IPS-15b (cell line): Measurements from ENCODE around the gene PTPN2.

Experiments
- H3K27me3 ChIP-seq: one replicate; pipeline ENCODE4 v1.6.1; 2013; ENCODE audit warnings: low read length; ENCODE audit not compliant: control insufficient read depth, insufficient read depth
- H3K36me3 ChIP-seq: one replicate; pipeline ENCODE4 v1.6.1; 2013; ENCODE audit warnings: low read length; ENCODE audit not compliant: control insufficient read depth, insufficient read depth
- H3K4me1 ChIP-seq: one replicate; pipeline ENCODE4 v1.6.1; 2013; ENCODE audit warnings: mild to moderate bottlenecking, low read length; ENCODE audit not compliant: control insufficient read depth, insufficient read depth
- H3K4me3 ChIP-seq: one replicate; pipeline ENCODE4 v1.5.1; 2013; ENCODE audit warnings: low read depth, low read length
- H3K9ac ChIP-seq: one replicate; pipeline ENCODE4 v1.6.1; 2013; ENCODE audit warnings: low read depth, mild to moderate bottlenecking, low read length
- H3K9me3 ChIP-seq: one replicate; pipeline ENCODE4 v1.6.1; 2013; ENCODE audit warnings: mild to moderate bottlenecking, low read length; ENCODE audit not compliant: control insufficient read depth, insufficient read depth

The PTPN2 gene

DNA sequence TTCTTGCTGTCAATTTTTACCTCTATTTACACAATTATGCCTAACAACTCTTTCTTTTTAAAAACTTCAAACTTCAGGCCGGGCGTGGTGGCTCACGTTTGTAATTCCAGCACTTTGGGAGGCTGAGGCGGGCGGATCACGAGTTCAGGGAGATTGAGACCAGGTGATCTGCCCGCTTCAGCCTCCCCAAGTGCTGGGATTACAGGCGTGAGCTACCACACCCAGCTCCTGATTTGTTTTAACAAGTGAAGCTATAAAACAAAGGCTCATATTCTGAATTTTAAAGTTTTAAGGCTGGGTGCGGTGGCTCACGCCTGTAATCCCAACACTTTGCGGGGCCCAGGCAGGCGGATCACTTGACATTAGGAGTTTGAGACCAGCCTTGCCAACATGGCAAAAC is 15.5 kb downstream of the PTPN2 start:
- no peak overlapping the region for H3K4me3 ChIP-seq
- H3K9ac ChIP-seq, result no peak overlapping the region
- no peaks in the 10 kb centered on the region for H3K36me3 ChIP-seq
- no peaks in the 10 kb centered on the region for H3K27me3 ChIP-seq
- H3K9me3 ChIP-seq, result no peaks in the 10 kb centered on the region
- no peaks in the 10 kb centered on the region for H3K4me1 ChIP-seq

DNA sequence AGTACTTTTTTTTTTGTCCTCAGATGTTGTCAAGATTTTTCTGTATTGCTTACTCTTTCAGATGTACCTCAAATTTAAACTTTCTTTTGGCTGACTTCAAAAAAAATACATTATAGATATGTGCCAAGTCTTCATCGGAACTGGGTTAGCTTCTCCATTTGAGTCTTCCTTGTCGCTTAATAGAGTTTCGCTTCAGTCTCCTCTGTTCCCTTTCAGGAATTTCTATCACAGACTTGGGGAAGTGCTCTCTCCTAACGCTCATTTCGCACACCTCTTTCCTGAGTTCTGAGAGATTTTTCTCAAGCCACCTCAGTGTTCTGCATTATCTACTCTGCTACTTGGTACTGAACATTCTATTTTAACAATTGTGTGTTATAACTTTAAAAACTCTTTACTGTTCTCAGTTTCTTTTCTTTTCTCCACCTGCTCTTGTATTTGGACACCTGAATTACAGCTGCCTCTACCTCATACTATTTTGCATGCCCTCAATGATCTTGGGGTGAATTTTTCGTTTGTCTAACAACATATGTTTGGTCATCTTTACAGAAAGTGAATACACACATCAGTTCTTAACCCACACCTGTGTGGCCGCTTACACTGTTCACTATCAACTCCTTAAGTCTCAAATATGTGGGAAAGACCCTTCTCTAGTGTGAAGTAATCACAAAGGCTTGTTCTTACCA is 16.5 kb downstream of the PTPN2 start:
- Histone ChIP-seq H3K4me3 (no peak overlapping the region), H3K36me3 (no peaks in the 10 kb centered on the region), H3K9ac (no peak overlapping the region), H3K4me1 (peaks cover 6% of the 10 kb centered on the region), H3K9me3 (no peaks in the 10 kb centered on the region), H3K27me3 (no peaks in the 10 kb centered on the region)

DNA sequence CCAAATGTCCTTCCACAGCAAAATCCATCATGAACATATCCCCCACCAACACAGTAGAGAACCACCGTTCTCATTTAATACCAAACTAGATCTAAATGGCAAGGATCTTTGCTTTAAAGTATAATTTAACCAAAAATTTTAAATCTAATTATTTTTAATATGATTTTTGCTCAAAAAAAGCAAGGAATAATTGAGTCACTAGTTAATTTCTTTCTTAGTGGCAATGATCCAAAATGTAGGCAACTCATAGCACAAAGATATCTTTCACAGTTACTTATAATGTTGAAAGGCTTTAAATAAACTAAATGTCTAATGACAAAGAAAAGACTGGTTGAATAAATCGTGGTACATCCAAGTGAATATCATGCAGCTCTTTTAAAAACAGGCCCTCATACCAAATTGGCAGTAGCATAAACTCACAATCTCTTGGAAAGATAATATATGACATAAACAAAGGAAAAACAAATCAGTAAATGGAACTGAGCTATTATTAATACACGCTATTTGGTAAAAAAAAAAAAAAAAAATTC is 20.3 kb downstream of the PTPN2 start:
- H3K4me1 ChIP-seq, result peaks cover 12% of the 10 kb centered on the region
- H3K36me3 ChIP-seq, result no peaks in the 10 kb centered on the region
- H3K9ac ChIP-seq, result no peak overlapping the region
- no peak overlapping the region for H3K4me3 ChIP-seq
- H3K9me3 ChIP-seq, result no peaks in the 10 kb centered on the region
- no peaks in the 10 kb centered on the region for H3K27me3 ChIP-seq

DNA sequence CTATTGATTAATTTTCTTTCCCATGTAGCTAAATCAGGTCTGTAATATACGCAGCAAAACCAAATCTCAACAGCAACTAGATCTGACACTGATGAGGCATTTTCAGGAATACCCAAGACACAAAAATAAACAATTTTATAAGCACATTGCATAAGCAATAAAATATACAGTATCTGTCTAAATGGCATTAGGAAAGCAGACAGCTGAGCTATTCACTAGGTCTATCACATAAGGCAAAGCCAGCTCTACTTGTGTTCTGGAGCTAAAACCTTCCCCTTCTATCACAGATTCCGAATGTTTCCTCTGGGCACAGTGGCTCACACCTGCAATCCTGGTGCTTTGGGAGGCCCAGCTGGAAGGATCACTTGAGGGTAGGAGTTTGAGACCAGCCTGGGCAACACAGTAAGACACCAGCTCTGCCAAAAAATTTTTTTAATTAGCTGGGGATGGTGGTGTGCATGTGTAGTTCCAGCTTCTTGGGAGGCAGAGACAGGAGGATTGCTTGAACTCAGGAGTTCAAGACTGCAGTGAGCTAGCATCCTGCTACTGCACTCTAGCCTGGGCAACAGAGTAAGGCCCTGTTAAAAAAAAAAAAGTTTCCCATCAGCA is 21.1 kb downstream of the PTPN2 start:
- Histone ChIP-seq H3K4me3 (no peak overlapping the region), H3K36me3 (no peaks in the 10 kb centered on the region), H3K4me1 (peaks cover 12% of the 10 kb centered on the region), H3K9ac (no peak overlapping the region), H3K9me3 (no peaks in the 10 kb centered on the region), H3K27me3 (no peaks in the 10 kb centered on the region)

DNA sequence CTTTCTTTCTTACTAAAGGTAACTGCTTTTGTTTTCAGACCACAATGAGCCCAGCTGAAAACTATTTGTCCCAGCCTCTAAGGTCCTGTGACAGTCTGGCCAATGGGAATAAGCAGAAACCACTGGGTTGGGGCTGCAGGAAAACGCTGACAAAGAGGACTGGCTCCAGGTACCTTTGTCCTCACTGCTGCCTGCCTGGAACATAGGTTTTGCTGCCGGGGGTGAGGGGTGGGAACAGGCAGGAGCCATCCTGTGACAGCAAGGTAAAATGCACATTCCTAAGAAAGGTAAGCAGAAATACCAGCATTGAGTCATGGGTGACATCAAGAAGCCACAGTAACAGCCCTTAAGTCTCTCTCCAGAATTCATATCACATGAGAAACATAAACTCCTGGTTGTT is 21.6 kb downstream of the PTPN2 start:
- no peaks in the 10 kb centered on the region for H3K27me3 ChIP-seq
- no peaks in the 10 kb centered on the region for H3K36me3 ChIP-seq
- H3K4me3 ChIP-seq, result no peak overlapping the region
- no peaks in the 10 kb centered on the region for H3K9me3 ChIP-seq
- no peak overlapping the region for H3K9ac ChIP-seq
- H3K4me1 ChIP-seq, result peaks cover 12% of the 10 kb centered on the region

DNA sequence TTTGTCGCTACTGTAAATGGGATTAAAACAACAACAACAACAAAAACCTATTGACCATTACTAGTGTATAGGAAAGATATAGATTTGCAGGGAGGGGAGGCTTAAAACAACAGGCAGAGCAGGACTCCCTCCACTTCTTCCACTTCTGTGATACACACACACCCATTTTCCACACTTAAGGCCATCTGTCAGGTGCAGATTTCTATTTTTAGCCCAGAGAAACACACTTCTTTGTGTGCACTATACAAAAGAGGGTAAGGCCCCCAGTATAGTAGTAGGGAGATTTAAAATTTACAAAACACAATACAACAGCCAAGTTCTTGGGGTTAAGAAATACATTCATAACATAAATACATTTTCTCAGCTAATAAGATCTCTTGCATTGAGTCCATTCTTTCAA is 22.4 kb downstream of the PTPN2 start:
- H3K4me3 ChIP-seq, result no peak overlapping the region
- H3K27me3 ChIP-seq, result no peaks in the 10 kb centered on the region
- no peaks in the 10 kb centered on the region for H3K9me3 ChIP-seq
- H3K9ac ChIP-seq, result no peak overlapping the region
- peaks cover 12% of the 10 kb centered on the region for H3K4me1 ChIP-seq
- no peaks in the 10 kb centered on the region for H3K36me3 ChIP-seq

DNA sequence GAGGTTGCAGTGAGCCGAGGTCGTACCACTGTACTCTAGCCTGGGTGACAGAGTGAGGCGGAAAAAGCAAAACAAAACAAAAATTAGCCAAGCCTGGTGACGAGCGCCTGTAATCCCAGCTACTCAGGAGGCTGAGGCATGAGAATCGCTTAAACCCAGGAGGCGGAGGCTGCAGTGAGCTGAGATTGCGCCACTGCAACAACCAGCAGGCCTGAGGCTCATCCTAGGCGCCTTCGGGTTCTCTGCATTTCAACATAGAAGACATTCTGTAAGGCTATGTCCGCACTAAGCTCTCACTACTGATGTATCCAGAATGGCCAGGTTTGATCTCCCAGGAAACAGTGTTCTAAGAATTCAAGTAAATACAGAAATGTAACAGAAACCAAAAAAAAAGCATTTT is 23.5 kb downstream of the PTPN2 start:
- Histone ChIP-seq H3K4me1 (peaks cover 12% of the 10 kb centered on the region), H3K4me3 (no peak overlapping the region), H3K9ac (no peak overlapping the region), H3K27me3 (no peaks in the 10 kb centered on the region), H3K9me3 (no peaks in the 10 kb centered on the region), H3K36me3 (no peaks in the 10 kb centered on the region)

DNA sequence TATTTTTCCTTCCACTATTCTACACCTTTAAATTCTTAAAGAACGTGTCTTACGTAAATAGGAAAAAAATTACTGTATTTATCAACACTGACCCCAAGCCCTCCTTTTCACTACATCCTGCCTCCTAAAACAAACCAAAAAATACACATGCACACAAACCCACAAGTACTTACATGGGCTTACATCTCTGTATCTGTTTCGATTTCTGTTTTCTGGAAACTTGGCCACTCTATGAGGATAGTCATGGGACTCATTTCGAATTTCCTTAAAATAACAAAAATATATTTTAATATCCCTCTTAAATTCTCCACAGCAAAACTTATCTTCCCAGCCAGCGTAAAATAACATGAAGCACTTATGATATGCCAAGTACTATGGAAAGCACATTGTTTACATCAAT is 25.0 kb downstream of the PTPN2 start:
- Histone ChIP-seq H3K4me1 (peaks cover 12% of the 10 kb centered on the region), H3K4me3 (no peak overlapping the region), H3K36me3 (no peaks in the 10 kb centered on the region), H3K9me3 (no peaks in the 10 kb centered on the region), H3K27me3 (no peaks in the 10 kb centered on the region), H3K9ac (no peak overlapping the region)

DNA sequence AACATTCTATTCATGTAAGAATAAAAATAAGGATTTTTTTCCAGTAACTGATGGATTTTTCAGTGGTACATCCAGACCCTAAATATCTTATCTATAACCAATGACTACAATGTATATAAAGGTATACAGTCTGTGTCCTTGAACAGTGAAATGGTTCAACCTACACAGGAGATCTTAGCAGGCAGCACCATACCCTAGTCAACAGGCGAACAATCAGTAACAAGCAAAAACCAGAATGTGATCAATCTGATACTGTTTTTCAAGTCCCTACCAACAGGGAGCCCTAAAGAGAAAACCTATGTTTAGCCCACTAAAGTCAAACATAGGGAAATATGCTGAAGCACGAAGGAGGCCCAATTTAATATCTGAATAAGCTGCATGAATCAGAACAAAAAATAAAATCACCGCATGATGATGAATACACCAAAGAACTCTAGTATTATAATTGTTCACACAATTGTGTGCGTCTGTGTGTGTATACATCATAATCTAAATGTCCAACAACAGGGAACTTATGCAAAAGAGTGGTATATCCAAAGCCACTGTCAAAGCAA is 26.0 kb downstream of the PTPN2 start:
- no peaks in the 10 kb centered on the region for H3K27me3 ChIP-seq
- H3K4me3 ChIP-seq, result no peak overlapping the region
- H3K36me3 ChIP-seq, result no peaks in the 10 kb centered on the region
- peaks cover 11% of the 10 kb centered on the region for H3K4me1 ChIP-seq
- H3K9me3 ChIP-seq, result no peaks in the 10 kb centered on the region
- no peak overlapping the region for H3K9ac ChIP-seq

DNA sequence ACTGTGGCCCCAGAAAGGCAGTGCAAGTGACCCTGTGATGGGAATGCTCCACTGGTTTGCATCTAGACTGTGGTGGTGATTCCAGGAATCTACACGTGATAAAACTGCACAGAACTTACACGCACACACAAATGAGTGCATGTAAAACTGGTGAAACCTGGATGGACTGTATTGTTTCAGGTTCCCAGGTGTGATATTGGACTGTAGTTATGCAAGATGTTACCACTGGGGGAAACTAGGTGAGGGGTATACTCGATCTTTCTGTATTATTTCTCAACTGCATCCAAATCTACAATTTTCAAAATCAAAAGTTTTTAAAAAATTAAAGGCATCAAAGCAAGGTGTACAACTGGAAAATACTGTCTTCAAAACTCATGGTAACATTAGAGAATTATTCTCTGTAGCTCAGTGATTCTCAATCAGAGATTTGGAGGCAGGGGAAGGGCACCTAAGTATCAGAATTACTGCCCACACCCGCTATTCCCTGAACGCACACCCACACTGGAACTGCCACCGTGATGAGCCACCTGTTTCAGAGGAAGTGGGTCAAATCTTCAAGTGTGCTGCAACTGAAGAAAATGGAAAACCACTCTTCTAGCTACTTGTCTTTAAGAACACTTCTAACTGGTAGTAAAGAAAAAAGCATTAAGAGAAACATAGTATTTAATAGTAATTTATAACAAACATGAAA is 26.7 kb downstream of the PTPN2 start:
- no peaks in the 10 kb centered on the region for H3K27me3 ChIP-seq
- no peaks in the 10 kb centered on the region for H3K9me3 ChIP-seq
- H3K4me3 ChIP-seq, result no peak overlapping the region
- no peak overlapping the region for H3K9ac ChIP-seq
- no peaks in the 10 kb centered on the region for H3K36me3 ChIP-seq
- H3K4me1 ChIP-seq, result peaks cover 5% of the 10 kb centered on the region

DNA sequence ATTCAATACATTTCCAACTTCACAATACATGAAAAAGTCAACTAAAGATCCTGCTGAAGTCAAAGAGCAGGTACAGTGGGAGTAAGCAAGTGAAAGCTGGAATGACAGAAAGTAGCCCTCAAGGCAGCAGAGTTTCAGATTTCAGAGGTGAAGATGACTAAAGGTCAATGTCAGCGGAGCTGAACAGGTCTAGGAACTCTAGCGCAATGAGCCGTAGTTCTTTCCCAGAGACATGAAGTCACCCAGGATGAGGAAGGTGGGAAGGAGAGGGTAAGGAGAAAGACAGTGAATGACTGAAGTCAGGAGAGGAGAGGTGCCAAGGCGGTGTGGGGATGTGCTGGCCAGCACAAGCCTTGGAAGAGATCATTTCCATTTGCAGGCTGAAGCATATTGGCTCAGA is 28.1 kb downstream of the PTPN2 start:
- H3K4me1 ChIP-seq, result no peaks in the 10 kb centered on the region
- no peak overlapping the region for H3K4me3 ChIP-seq
- no peaks in the 10 kb centered on the region for H3K27me3 ChIP-seq
- H3K9me3 ChIP-seq, result no peaks in the 10 kb centered on the region
- no peaks in the 10 kb centered on the region for H3K36me3 ChIP-seq
- no peak overlapping the region for H3K9ac ChIP-seq
